Lower leg skin (tissue), 3 donors: ENCODE measurements around the gene DLG2.

ENCODE experiments used
- CTCF ChIP-seq, 3 donors: fragments of 450-650 bp; IDR thresholded peaks; one replicate each; pipeline ENCODE4 v1.5.1; 2016; ENCODE audit warnings: antibody characterized with exemption in 3 of 3, mild to moderate bottlenecking in 3 of 3, moderate library complexity in 2 of 3
- POLR2A ChIP-seq, 2 donors: fragments of 450-650 bp; IDR thresholded peaks; one replicate each; pipeline ENCODE4 v1.6.1; 2016 to 2017; ENCODE audit warnings: antibody characterized with exemption in 2 of 2, mild to moderate bottlenecking in 1 of 2, moderate library complexity in 1 of 2

GRCh38 chr11:83823461-83824025, 1803.6 kb downstream of the DLG2 start:
- TF ChIP-seq CTCF (IDR thresholded peaks at IDR 0.05) (no peak), POLR2A (IDR thresholded peaks at IDR 0.05) (no peak)
